Astrocyte (in vitro differentiated cells and primary cell): ENCODE data around the gene UGT1A7. TPM values are rescaled to one million over a fixed set of nuclear protein-coding genes. Genes with fewer than 3 reads are reported as not detected.
"Not testable (repeated sequence)": the region's sequence is repeated elsewhere in the genome, so short reads cannot be mapped to it uniquely, and the experiment has no call there.

Experiments used
- DNase-seq: peaks from one replicate; pipeline ENCODE4 v3.0.0-alpha.2; 2010; ENCODE audit warnings: low read depth
- FAIRE-seq: peaks from 2 replicates; lab custom pipeline; 2011; peaks lifted over from hg19 to GRCh38; lab: Jason Lieb, UNC
- H2AFZ ChIP-seq: 2 replicates; pipeline ENCODE4 v1.6.0; 2012; ENCODE audit warnings: low read depth, low read length, inconsistent platforms
- H3K27ac ChIP-seq: 2 replicates; pipeline ENCODE4 v1.5.1; 2011; ENCODE audit warnings: low read depth, low read length, inconsistent platforms
- H3K27me3 ChIP-seq: 2 replicates; pipeline ENCODE4 v1.6.0; 2011; ENCODE audit warnings: low read length, inconsistent platforms; ENCODE audit not compliant: insufficient read depth
- H3K36me3 ChIP-seq: 2 replicates; pipeline ENCODE4 v1.5.1; 2011; ENCODE audit warnings: low read length, inconsistent platforms; ENCODE audit not compliant: insufficient read depth
- H3K4me1 ChIP-seq: 2 replicates; pipeline ENCODE4 v1.5.1; 2011; ENCODE audit warnings: low read length, inconsistent platforms; ENCODE audit not compliant: insufficient read depth
- H3K4me2 ChIP-seq: 2 replicates; pipeline ENCODE4 v1.6.0; 2012; ENCODE audit warnings: low read length, inconsistent platforms
- H3K4me3 ChIP-seq: 2 replicates; pipeline ENCODE4 v1.5.1; 2011; ENCODE audit warnings: low read depth, mild to moderate bottlenecking, low read length, inconsistent platforms; ENCODE audit not compliant: insufficient read depth
- H3K79me2 ChIP-seq: 2 replicates; pipeline ENCODE4 v1.6.0; 2012; ENCODE audit warnings: mild to moderate bottlenecking, low read length, inconsistent platforms; ENCODE audit not compliant: insufficient read depth
- H3K9ac ChIP-seq: 2 replicates; pipeline ENCODE4 v1.6.0; 2012; ENCODE audit warnings: mild to moderate bottlenecking, low read length, inconsistent platforms
- H3K9me3 ChIP-seq: 2 replicates; pipeline ENCODE4 v1.5.1; 2012; ENCODE audit warnings: low read depth, mild to moderate bottlenecking, low read length, inconsistent platforms; ENCODE audit not compliant: insufficient read depth
- H4K20me1 ChIP-seq: 2 replicates; pipeline ENCODE4 v1.6.0; 2012; ENCODE audit warnings: low read length, inconsistent platforms; ENCODE audit not compliant: insufficient read depth
- H3K27ac Mint-ChIP-seq: one replicate; pipeline ENCODE4 v1.8.0; 2021; ENCODE audit warnings: mild to moderate bottlenecking, mixed read lengths; ENCODE audit not compliant: unreplicated experiment
- H3K27me3 Mint-ChIP-seq: one replicate; pipeline ENCODE4 v1.8.0; 2021; ENCODE audit warnings: low read depth, mixed read lengths; ENCODE audit not compliant: unreplicated experiment
- H3K36me3 Mint-ChIP-seq: one replicate; pipeline ENCODE4 v1.8.0; 2021; ENCODE audit warnings: low read depth, mixed read lengths; ENCODE audit not compliant: unreplicated experiment
- H3K4me1 Mint-ChIP-seq: one replicate; pipeline ENCODE4 v1.8.0; 2021; ENCODE audit warnings: low read depth, mixed read lengths; ENCODE audit not compliant: unreplicated experiment
- H3K4me3 Mint-ChIP-seq: one replicate; pipeline ENCODE4 v1.8.0; 2021; ENCODE audit warnings: mild to moderate bottlenecking, moderate library complexity, mixed read lengths; ENCODE audit not compliant: unreplicated experiment
- H3K9me3 Mint-ChIP-seq: one replicate; pipeline ENCODE4 v1.8.0; 2021; ENCODE audit warnings: mild to moderate bottlenecking, mixed read lengths; ENCODE audit not compliant: unreplicated experiment
- CTCF ChIP-seq: IDR thresholded peaks from 2 replicates; pipeline ENCODE4 v1.5.1; 2011; ENCODE audit warnings: low read depth, mild to moderate bottlenecking, inconsistent platforms, low read length, moderate library complexity; ENCODE audit not compliant: insufficient read depth
- EZH2 ChIP-seq: IDR thresholded peaks from 2 replicates; pipeline ENCODE4 v1.6.1; 2012; ENCODE audit warnings: mild to moderate bottlenecking, low read length, inconsistent platforms; ENCODE audit not compliant: insufficient read depth
- total RNA-seq: library from RNA; stranded (reverse); gene quantifications from 2 replicates; pipeline ENCODE4 v1.2.1, GENCODE V29; 2021

The UGT1A7 gene
- total RNA-seq, 1 donor from 2014 or later, result not detected

- Histone ChIP-seq H3K9ac (no peak overlapping the region), H3K36me3 (no peaks in the 10 kb centered on the region), H4K20me1 (no peaks in the 10 kb centered on the region), H3K4me2 (no peak overlapping the region), H3K79me2 (no peaks in the 10 kb centered on the region), H3K4me3 (no peak overlapping the region), H3K4me1 (no peaks in the 10 kb centered on the region), H3K27me3 (no peaks in the 10 kb centered on the region), H3K27ac (no peak overlapping the region), H3K9me3 (no peaks in the 10 kb centered on the region), H2AFZ (no peak overlapping the region)
- Mint-ChIP-seq H3K4me3 (no peak overlapping the region), H3K27ac (no peak overlapping the region), H3K9me3 (peaks cover 7% of the 10 kb centered on the region), H3K4me1 (no peaks in the 10 kb centered on the region), H3K36me3 (no peaks in the 10 kb centered on the region), H3K27me3 (peaks cover 16% of the 10 kb centered on the region)
- no peak for TF ChIP-seq EZH2
- no peak for TF ChIP-seq CTCF
- no peak for DNase-seq
- FAIRE-seq, result no peak
Measured at GRCh38 chr2:233639860-233640259, 41.8 kb upstream of the UGT1A7 start.

- H3K4me3 Mint-ChIP-seq, result no peak overlapping the region
- no peak overlapping the region for H3K27ac ChIP-seq
- peaks cover 5% of the 10 kb centered on the region for H3K27me3 Mint-ChIP-seq
- no peaks in the 10 kb centered on the region for H3K36me3 Mint-ChIP-seq
- no peak overlapping the region for H3K4me3 ChIP-seq
- H3K4me1 ChIP-seq, result no peaks in the 10 kb centered on the region
- H3K9ac ChIP-seq, result no peak overlapping the region
- no peaks in the 10 kb centered on the region for H3K36me3 ChIP-seq
- H2AFZ ChIP-seq, result no peak overlapping the region
- DNase-seq (no peak), FAIRE-seq (no peak)
- H3K9me3 ChIP-seq, result peaks cover 3% of the 10 kb centered on the region
- H3K4me2 ChIP-seq, result no peak overlapping the region
- no peaks in the 10 kb centered on the region for H4K20me1 ChIP-seq
- H3K9me3 Mint-ChIP-seq, result peaks cover 12% of the 10 kb centered on the region
- H3K4me1 Mint-ChIP-seq, result no peaks in the 10 kb centered on the region
- H3K27me3 ChIP-seq, result no peaks in the 10 kb centered on the region
- TF ChIP-seq EZH2 (no peak), CTCF (no peak)
- H3K27ac Mint-ChIP-seq, result no peak overlapping the region
- no peaks in the 10 kb centered on the region for H3K79me2 ChIP-seq
Measured at GRCh38 chr2:233643128-233643527, 38.6 kb upstream of the UGT1A7 start.

GRCh38 chr2:233646033-233646432 lies 35.7 kb upstream of the UGT1A7 start:
- H3K4me1 Mint-ChIP-seq, DNase-seq, H3K36me3 ChIP-seq, H3K27ac ChIP-seq, H3K27me3 Mint-ChIP-seq, H3K27ac Mint-ChIP-seq, H3K4me3 ChIP-seq, H3K79me2 ChIP-seq, H3K4me2 ChIP-seq, H3K9ac ChIP-seq, H3K9me3 ChIP-seq, H3K36me3 Mint-ChIP-seq, FAIRE-seq, H2AFZ ChIP-seq, H3K4me3 Mint-ChIP-seq, H3K27me3 ChIP-seq, H3K4me1 ChIP-seq, H4K20me1 ChIP-seq: not testable (repeated sequence)
- peaks cover 12% of the 10 kb centered on the region for H3K9me3 Mint-ChIP-seq
